ENCODE measurements around the gene VPS37D.
A peak's percentile ranks its signal among the peaks of the same experiment; 100 is the strongest.
"Not testable (repeated sequence)": the region's sequence is repeated elsewhere in the genome, so short reads cannot be mapped to it uniquely, and the experiment has no call there.

VPS37D gene

GRCh38 chr7:73646785-73647724 is 20.6 kb upstream of the VPS37D start:
- DNase-seq (ENCODE audit: low spot score), result no peak

GRCh38 chr7:73647725-73648592 is 19.7 kb upstream of the VPS37D start:
- DNase-seq (ENCODE audit: low spot score), result peak; percentile 86

DNA sequence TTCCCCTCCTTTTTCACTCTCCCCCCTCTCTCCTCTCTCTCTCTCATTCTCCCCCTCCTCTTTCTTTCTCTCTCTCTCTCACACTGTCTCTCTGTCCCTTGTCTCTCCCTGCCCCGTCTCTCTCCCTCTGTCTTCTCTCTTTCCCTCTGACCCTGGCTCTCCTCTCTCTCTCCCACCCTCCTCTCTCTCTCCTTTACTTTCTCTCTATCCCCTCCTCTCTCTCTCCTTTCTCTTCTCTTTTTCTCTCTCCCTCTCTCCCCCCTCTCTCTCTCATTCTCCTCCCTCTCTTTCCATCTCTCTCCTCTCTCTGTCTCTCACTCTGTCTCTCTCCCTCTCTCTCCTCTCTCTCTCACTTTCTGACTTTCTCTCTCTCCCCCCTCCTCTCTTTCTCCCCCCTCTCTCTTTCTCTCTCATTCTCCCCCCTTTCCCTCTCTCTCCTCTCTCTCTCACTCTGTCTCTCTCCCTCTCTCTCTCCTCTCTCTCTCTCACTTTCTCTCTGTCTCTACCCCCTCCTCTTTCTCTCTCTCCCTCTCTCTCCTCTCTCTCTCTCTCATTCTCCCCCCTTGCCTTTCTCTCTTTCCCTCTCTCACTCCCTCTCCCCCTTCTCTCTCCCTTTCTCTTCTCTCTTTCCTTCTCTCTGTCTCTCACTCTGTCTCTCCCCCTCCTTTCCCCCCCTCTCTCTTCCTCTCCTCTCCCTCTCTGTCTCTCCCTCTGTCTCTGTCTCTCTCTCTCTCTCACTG is 18.9 kb upstream of the VPS37D start:
- no peak for DNase-seq (ENCODE audit: low spot score)

DNA sequence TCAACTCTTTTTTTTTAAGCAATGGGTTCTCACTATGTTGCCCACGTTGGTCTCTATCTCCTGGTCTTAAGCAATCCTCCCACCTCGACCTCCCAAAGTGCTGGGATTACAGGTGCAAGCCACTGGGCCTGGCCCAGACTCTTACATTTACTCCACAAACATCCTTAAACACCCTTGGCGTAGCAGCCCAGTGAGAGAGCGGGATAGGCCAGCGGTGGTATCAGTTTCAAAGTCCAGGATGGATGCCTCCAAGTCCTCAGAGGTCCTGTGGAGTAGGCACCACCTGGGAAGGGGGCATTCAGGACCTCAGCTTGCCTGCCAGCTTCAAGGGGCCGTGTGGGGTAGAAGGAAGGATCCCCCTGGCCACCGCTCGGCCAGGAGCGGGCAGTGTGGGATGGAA is 18.1 kb upstream of the VPS37D start:
- DNase-seq (ENCODE audit: low spot score), result no peak

DNA sequence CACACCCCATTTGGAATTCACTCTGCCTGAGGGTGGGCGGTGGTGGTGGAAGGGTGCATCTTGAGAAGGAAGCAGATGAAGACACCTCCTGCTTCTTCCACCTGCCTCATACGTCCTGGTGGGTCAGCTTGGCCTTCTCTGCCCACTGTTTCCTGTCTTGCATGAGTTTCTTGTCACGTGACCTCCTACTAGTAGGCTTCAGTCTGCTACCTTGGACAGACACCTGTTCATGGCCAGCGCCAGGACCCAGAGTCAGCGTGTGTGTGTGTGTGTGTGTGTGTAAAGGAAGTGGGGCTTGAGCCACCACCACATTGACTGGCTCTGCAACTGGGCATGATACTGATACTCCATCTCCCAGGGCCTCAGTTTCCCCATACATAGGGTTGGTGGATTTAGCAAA is 17.1 kb upstream of the VPS37D start:
- DNase-seq (ENCODE audit: low spot score), result no peak

DNA sequence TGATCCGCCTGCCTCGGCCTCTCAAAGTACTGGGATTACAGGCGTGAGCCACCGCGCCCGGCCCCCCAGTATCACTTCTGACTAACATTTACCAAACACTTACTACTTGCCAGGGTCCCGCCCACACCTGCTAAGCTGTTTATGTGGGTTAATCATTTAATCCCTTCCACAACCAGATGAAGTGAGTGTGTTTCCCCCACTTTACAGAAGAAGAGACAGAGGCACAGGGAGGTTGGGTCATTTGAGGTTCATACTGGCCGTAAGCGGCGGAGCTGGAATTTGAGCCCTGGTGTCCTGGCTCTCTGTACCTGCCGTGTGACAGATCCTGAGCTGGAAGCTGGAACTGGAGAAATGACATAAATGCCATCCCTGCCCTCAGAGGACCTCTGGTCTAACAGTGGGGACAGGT is 15.1 kb upstream of the VPS37D start:
- no peak for DNase-seq (ENCODE audit: low spot score)

DNA sequence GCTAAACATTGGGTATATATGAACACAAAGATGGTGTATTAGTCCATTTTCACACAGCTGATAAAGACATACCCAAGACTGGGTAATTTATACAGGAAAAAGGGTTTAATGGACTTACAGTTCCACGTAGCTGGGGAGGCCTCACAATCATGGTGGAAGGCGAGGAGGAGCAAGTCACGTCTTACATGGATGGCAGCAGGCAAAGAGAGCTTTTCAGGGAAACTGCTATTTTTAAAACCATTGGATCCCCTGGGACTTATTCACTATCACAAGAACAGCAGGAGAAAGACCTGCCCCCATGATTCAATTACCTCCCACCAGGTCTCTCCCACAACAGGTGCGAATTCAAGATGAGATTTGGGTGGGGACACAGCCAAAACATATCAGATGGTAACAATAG is 12.3 kb upstream of the VPS37D start:
- DNase-seq (ENCODE audit: low spot score), result not testable (repeated sequence)

DNA sequence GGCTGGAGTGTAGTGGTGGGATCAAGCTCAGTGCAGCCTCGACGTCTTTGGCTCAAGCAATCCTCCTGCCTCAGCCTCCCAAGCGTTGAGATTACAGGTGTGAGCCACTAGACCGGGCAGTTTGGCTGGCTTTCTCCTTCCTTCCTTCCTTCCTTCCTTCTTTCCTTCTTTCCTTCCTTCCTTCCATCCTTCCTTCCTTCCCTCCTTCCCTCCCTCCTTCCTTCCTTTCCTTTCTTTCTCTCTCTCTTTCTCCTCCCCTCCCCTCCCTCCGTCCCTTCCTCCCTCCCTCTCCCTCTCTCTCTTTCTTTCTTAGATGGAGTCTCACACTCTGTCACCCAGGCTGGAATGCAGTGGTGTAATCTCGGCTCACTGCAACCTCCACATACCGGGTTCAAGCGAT is 7.6 kb upstream of the VPS37D start:
- DNase-seq (ENCODE audit: low spot score), result no peak

DNA sequence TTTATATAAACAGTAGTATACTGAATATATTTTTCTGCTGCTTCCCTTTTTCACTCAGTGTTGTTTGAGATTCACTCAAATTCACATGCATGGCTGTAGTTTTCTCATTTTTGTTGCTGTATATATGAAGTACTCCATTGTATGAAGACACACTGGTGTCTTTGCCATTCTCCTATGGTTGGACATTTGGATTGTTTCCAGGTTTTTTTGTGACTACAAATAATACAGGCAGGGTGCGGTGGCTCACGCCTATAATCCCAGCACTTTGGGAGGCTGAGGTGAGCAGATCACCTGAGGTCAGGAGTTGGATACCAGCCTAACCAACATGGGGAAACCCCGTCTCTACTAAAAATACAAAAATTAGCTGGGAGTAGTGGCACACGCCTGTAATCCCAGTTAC is 7.0 kb upstream of the VPS37D start:
- DNase-seq (ENCODE audit: low spot score), result not testable (repeated sequence)

DNA sequence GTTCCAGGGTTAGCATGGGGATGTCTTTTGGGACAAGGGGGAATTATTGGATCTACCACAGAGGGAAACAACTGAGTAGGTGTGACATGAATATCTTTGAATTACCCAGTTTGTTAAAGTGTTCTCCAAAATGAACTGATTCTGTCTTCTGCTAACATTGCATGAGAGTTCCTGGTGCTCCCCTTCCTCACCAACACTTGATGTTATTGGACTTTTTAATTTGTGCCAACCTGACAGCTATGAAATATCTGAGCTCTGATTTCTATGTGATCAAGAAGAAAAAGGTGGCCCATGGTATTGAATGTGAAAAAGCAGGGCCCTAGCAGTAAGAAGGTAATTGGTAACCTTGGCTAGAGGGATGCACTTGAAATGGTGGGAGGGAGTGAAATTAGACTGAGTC is 4.6 kb upstream of the VPS37D start:
- no peak for DNase-seq (ENCODE audit: low spot score)

DNA sequence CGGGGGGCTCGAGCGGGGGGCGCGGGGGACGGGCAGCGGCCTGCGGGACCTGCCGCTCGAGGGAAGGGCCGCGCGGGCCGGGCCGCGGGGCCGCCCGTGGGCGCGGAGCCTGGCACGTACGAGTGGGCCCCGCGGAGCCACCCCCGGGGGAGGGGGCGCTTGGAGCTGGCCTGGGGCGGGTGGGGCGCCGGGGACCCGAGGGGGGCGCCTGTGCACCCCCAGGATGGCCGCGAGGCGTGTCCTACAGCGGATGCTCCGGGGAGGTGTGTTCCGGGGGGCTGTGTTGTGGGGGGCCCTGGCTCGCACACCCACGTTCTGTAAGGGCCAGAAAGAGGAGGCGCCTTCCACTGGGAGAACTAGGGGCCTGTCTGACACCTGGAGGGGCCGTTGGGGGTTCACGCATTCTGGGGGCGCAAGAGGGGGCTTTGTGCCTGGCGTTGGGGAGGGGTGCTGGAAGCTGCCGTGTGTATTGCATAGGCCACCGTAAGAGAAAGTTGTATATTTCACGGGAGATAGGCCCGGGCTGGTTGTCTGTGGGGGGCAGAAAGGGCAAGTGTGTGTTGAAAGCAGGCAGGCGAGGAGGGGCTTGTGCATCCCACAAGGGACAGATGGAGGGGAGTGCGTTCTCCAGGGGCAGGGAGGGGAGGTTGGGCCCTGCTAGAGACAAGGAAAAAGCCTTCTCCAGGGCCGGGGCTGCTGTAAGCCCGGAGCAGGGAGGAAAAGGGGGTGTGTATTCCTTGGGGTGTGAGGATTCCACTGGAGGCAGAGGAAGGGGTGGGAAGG is 663 bp downstream of the VPS37D start:
- DNase-seq (ENCODE audit: low spot score), result peak; percentile 81

DNA sequence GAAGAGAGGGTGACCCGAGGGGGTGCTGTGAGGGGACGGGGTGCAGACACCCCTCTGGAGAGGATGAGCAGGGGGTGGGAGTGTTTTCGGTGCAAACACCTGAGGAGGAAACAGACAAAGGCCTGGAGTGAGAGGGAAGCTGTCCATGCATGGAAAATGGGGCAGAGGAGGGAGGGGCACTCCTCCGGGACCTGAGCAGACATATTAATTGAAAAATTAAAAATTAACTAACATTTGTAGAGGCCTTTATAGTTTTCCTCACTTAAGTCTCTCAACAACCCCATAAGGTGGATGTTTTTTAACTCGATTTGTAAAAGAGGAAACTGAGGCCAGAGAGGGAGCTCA is 1.2 kb downstream of the VPS37D start:
- DNase-seq (ENCODE audit: low spot score), result no peak

GRCh38 chr7:73669288-73669701 is 1.7 kb downstream of the VPS37D start:
- DNase-seq (ENCODE audit: low spot score), result no peak

DNA sequence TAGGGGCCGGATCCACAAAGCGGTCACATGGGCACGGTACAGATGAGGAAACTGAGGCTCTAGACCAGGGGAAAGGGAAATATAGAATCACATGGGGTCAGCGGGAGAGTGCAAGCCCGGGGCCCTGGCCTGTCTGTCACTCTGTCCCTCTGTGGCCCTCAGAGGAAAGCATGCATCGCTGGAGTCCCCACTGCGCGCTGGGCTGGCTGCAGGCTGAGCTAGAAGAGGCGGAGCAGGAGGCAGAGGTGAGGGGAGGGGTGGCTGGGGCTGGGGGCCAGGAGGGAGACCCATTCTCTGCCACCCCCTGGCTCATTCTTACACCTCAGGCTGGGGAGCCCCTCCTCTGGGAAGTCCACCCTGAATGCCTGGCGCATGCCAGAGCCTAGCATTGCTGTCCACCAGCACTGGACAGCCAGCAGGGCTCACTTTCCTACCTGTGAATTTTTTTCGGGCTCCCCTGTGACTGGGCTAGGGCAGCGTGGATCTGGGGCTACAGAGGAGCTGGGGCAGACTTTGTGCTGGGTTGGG is 2.3 kb downstream of the VPS37D start:
- no peak for DNase-seq (ENCODE audit: low spot score)

- no peak for DNase-seq (ENCODE audit: low spot score)
These were observed 3.7 kb downstream of the VPS37D start for GRCh38 chr7:73671322-73671661.

DNA sequence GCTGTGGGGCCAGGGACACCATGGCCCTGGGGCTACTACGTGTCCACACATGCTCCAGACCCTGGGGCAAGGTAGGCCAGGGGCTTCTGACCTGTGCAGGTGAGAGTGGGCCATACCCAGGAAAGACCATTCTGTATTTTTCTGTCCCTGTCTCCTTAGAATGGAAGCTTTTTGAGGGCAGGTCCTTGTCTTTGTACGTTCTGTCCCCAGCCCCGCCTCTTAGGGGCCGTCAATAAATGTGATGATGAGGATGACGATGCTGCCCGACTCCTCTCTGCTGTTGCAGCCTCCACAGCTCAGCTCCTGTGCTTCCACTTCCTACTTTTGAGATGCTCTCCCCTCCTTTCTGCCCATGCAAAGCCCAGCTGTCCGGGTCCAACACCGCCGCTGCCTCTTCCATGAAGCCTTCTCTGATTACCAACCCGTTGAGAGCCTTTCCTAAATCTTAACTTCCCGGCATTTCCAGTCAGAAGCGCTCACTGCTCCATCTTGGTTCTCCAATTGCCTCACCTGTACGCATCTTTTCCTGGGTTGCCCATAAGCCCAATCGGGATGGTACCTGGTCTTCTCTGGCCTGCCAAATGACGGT is 4.3 kb downstream of the VPS37D start:
- no peak for DNase-seq (ENCODE audit: low spot score)

DNA sequence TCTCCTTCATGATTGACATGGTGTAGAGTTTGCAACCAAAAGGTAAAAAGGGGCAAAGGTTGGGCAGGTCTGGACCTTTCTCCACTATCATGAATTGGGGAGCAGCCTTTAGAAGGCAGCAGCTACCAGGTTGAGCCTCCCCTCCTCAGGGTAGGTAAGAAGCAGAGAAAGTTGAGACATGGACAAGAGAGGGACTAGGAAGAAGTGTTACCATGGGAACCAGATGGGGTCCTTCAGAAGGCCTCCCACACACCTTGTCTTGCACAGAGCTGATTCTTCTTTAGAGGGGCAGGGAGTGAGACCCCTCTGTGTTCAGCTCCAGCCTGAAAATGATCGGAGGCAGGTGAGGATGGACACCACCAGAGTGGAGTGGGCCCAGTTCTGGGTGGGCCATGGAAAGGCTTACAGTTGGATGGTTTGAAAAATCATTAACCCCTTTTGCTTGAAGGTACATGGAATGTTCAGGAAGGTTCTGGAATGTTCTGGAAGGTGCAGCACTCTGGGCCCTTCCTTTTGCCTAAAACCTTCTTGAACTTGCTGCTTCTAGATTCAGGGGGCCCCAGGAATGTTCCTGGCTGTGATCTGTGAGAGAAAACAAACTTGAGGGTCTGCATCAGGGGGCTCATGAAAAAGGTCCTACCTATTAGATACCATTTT is 7.0 kb downstream of the VPS37D start:
- DNase-seq (ENCODE audit: low spot score), result no peak

DNA sequence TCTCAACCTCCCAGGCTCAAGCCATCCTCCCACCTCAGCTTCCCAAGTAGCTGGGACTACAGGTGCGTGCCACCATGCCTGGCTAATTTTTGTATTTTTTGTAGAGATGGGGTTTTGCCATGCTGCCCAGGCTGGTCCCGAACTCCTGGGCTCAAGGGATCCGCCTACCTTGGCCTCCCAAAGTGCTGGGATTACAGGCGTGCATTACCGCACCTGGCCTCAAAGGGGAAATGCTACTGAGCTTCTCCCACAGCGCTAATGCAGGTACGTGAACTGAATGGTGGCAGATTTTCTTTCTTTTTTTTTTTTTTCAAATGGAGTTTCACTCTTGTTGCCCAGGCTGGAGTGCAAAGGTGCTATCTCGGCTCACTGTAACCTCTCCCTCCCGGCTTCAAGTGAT is 8.4 kb downstream of the VPS37D start:
- DNase-seq (ENCODE audit: low spot score), result not testable (repeated sequence)

DNA sequence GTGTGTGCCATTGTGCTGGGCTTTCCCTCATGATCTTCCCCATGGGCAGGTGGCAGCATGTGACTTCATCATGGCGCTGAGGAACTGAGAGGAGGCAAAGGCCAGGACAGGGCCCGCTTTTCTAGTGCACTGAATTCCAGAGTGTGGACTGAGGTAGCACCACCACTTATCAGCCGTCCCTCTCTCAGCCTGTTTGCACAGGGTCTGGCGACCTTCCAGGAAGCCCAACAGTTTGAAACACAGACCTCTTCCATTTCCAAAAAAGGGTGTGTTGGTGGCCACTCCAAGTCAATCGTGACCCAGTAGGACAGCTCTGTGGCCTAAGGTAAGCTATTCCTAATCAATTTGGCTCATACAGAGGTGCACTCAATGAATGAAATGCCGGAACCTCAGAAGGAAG is 11.2 kb downstream of the VPS37D start:
- no peak for DNase-seq (ENCODE audit: low spot score)

DNA sequence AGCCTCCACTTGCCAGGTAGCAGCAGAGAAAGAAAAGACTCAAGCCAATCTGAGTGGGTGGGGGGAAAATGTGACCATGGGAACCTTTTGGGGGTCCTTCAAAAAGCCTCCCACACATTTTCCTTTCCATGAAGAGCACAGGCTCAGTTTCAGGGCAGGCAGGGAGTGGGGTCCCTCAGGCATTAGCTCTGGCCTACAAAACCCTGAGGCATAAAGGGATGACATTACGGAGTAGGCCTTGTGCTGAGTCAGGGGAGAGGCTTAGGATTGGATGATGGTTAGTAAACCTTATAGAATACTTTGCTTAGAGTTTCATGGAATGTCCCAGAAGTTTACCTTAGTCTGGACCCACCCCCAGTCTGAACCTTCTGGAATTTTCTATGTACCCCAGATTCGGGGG is 12.1 kb downstream of the VPS37D start:
- no peak for DNase-seq (ENCODE audit: low spot score)

GRCh38 chr7:73680501-73680900 is 12.9 kb downstream of the VPS37D start:
- no peak for DNase-seq (ENCODE audit: low spot score)

Data from D341Med (cell line).